Measurements from ENCODE around the gene LRRN3.

GRCh38 chr7:111147708-111148533 is 57.0 kb downstream of the LRRN3 start:
- TF ChIP-seq CTCF (IDR thresholded peaks at IDR 0.05; ENCODE audit: poor library complexity) (no peak), EZH2 (IDR thresholded peaks at IDR 0.05; ENCODE audit: borderline replicate concordance) (no peak), EZH2phosphoT487 (IDR thresholded peaks at IDR 0.05; ENCODE audit: low read depth, severe bottlenecking, unreplicated experiment) (no peak)

Measured in hepatocyte (in vitro differentiated cells).